CD8-positive, alpha-beta memory T cell (primary cell): ENCODE results near the gene NAA16. TPM values are rescaled to one million over a fixed set of nuclear protein-coding genes. Genes with fewer than 3 reads are reported as not detected.

ENCODE experiments used
- CTCF ChIA-PET: fragments of 350-600 bp; sonication (Branson Sonifier 250); formaldehyde crosslinking; loops from one replicate; lab custom pipeline; 2021; ENCODE audit warnings: antibody characterized with exemption; lab: Charles Lee
- POLR2A ChIA-PET: fragments of 350-600 bp; sonication (Branson Sonifier 250); formaldehyde crosslinking; loops from one replicate; lab custom pipeline; 2021; ENCODE audit warnings: antibody characterized with exemption; lab: Charles Lee
- DNase-seq, 5 donors: peaks; one replicate each; pipeline versions ENCODE4 v3.0.0 to v3.0.0-alpha.2; 2020 to 2022; ENCODE audit warnings: mixed read lengths in 1 of 5
- H3K27ac ChIP-seq: one replicate; pipeline ENCODE4 v1.7.0; 2013; ENCODE audit warnings: low read depth, mild to moderate bottlenecking, low read length, moderate library complexity
- H3K27me3 ChIP-seq: 2 replicates; pipeline ENCODE4 v1.7.0; 2013; ENCODE audit warnings: low read length, mild to moderate bottlenecking; ENCODE audit not compliant: insufficient read depth, poor library complexity, severe bottlenecking
- H3K36me3 ChIP-seq: 2 replicates; pipeline ENCODE4 v1.7.0; 2013; ENCODE audit warnings: mild to moderate bottlenecking, low read length, moderate library complexity; ENCODE audit not compliant: insufficient read depth
- H3K4me1 ChIP-seq: 2 replicates; pipeline ENCODE4 v1.7.0; 2013; ENCODE audit warnings: mild to moderate bottlenecking, low read length, moderate library complexity; ENCODE audit not compliant: insufficient read depth
- H3K4me3 ChIP-seq: 2 replicates; pipeline ENCODE4 v1.7.0; 2013; ENCODE audit warnings: mild to moderate bottlenecking, low read length
- H3K9me3 ChIP-seq: 2 replicates; pipeline ENCODE4 v1.7.0; 2013; ENCODE audit warnings: mild to moderate bottlenecking, low read length
- H3K27ac Mint-ChIP-seq, 8 donors: one replicate each; pipeline ENCODE4 v1.8.0; 2020 to 2021; ENCODE audit warnings: mixed read lengths in 8 of 8, mild to moderate bottlenecking in 6 of 8, inconsistent platforms in 3 of 8, moderate library complexity in 3 of 8
- H3K27me3 Mint-ChIP-seq, 2 donors: one replicate each; pipeline ENCODE4 v1.8.0; 2020 to 2021; ENCODE audit warnings: mixed read lengths in 2 of 2, mild to moderate bottlenecking in 1 of 2, moderate library complexity in 1 of 2
- H3K36me3 Mint-ChIP-seq, 3 donors: one replicate each; pipeline ENCODE4 v1.8.0; 2020 to 2021; ENCODE audit warnings: mixed read lengths in 3 of 3, inconsistent platforms in 1 of 3, mild to moderate bottlenecking in 1 of 3
- H3K4me1 Mint-ChIP-seq, 3 donors: one replicate each; pipeline ENCODE4 v1.8.0; 2020 to 2021; ENCODE audit warnings: mixed read lengths in 3 of 3, inconsistent platforms in 1 of 3, mild to moderate bottlenecking in 1 of 3
- H3K4me3 Mint-ChIP-seq, 7 donors: one replicate each; pipeline ENCODE4 v1.8.0; 2020 to 2021; ENCODE audit warnings: mixed read lengths in 7 of 7, mild to moderate bottlenecking in 6 of 7, moderate library complexity in 4 of 7, inconsistent platforms in 2 of 7
- H3K9me3 Mint-ChIP-seq, 5 donors: one replicate each; pipeline ENCODE4 v1.8.0; 2020 to 2022; ENCODE audit warnings: mixed read lengths in 5 of 5, mild to moderate bottlenecking in 3 of 5, moderate library complexity in 2 of 5, inconsistent platforms in 1 of 5
- polyA plus RNA-seq: library from polyadenylated mRNA; unstranded; fragments of 300-500 nt; fragmentation: Illumina TruSeq; gene quantifications from one replicate; pipeline ENCODE4 v1.2.3, GENCODE V29; 2021
- total RNA-seq, 2 experiments: library from RNA; stranded (reverse); gene quantifications; one replicate each; pipeline ENCODE4 v1.2.3, GENCODE V29; 2021

NAA16 gene
- total and polyA plus RNA-seq, 3 experiments from 2014 or later, result 17.0 to 24.0 (median 23.3) TPM

GRCh38 chr13:41307884-41308640 lies 3.0 kb upstream of the NAA16 start:
- peak overlapping the region in 2 of 8 donors; percentile 73 to 94 for H3K27ac Mint-ChIP-seq
- H3K36me3 Mint-ChIP-seq, result peaks cover 0 to 15% (median 0%) of the 10 kb centered on the region in 3 donors
- no peaks in the 10 kb centered on the region for H3K9me3 Mint-ChIP-seq
- Histone ChIP-seq H3K4me1 (peaks cover 11% of the 10 kb centered on the region), H3K36me3 (no peaks in the 10 kb centered on the region), H3K27ac (no peak overlapping the region), H3K27me3 (no peaks in the 10 kb centered on the region), H3K9me3 (no peaks in the 10 kb centered on the region), H3K4me3 (no peak overlapping the region)
- POLR2A ChIA-PET, result no interaction called here
- H3K4me1 Mint-ChIP-seq, result peaks cover 10 to 21% (median 20%) of the 10 kb centered on the region in 3 donors
- peak overlapping the region in 1 of 7 donors; percentile 79 for H3K4me3 Mint-ChIP-seq
- CTCF ChIA-PET, result no interaction called here
- no peak for DNase-seq
- peaks cover 5 to 6% of the 10 kb centered on the region in 2 donors for H3K27me3 Mint-ChIP-seq

- ChIA-PET CTCF (interaction anchor here (0.8 to 1.1 kb wide), 2 partner anchors 11 to 32 kb away, joined by 3 read pairs; no protein-coding TSS in a partner anchor), POLR2A (interaction anchor here (1.2 kb wide), 1 partner anchor 17 kb away, joined by 3 read pairs; no protein-coding TSS in a partner anchor)
- peaks cover 30% of the 10 kb centered on the region for H3K4me1 ChIP-seq
- no peaks in the 10 kb centered on the region for H3K36me3 ChIP-seq
- Mint-ChIP-seq H3K4me1 (peaks cover 35 to 53% (median 51%) of the 10 kb centered on the region in 3 donors), H3K27me3 (peaks cover 0 to 3% of the 10 kb centered on the region in 2 donors), H3K27ac (peak overlapping the region; percentile 91 to 98 (median 94)), H3K4me3 (peak overlapping the region; percentile 95 to 100 (median 97)), H3K9me3 (no peaks in the 10 kb centered on the region), H3K36me3 (peaks cover 0 to 15% (median 0%) of the 10 kb centered on the region in 3 donors)
- H3K27ac ChIP-seq, result peak overlapping the region; percentile 80
- H3K4me3 ChIP-seq, result peak overlapping the region; percentile 93
- H3K27me3 ChIP-seq, result no peaks in the 10 kb centered on the region
- H3K9me3 ChIP-seq, result no peaks in the 10 kb centered on the region
- DNase-seq, result peak; percentile 44 to 71 (median 60)
These were observed 524 bp downstream of the NAA16 start for GRCh38 chr13:41311406-41312175.

GRCh38 chr13:41312176-41312500 lies 1.1 kb downstream of the NAA16 start:
- H3K4me3 Mint-ChIP-seq, result peak overlapping the region; percentile 95 to 100 (median 97)

GRCh38 chr13:41313117-41313516 lies 2.0 kb downstream of the NAA16 start:
- no peak for DNase-seq
- Mint-ChIP-seq H3K27me3 (peaks cover 0 to 3% of the 10 kb centered on the region in 2 donors), H3K36me3 (peaks cover 0 to 28% (median 4%) of the 10 kb centered on the region in 3 donors), H3K4me1 (peaks cover 48 to 68% (median 66%) of the 10 kb centered on the region in 3 donors), H3K9me3 (no peaks in the 10 kb centered on the region), H3K27ac (peak overlapping the region in 4 of 8 donors; percentile 37 to 68 (median 45)), H3K4me3 (peak overlapping the region; percentile 95 to 100 (median 97))
- H3K9me3 ChIP-seq, result no peaks in the 10 kb centered on the region
- CTCF ChIA-PET, result no interaction called here
- POLR2A ChIA-PET, result no interaction called here
- peak overlapping the region; percentile 10 for H3K27ac ChIP-seq
- H3K4me3 ChIP-seq, result peak overlapping the region; percentile 40
- no peaks in the 10 kb centered on the region for H3K36me3 ChIP-seq
- H3K27me3 ChIP-seq, result no peaks in the 10 kb centered on the region
- peaks cover 27% of the 10 kb centered on the region for H3K4me1 ChIP-seq

More at GRCh38 chr13:41312176-41312500, 1.1 kb downstream of the NAA16 start:
- Mint-ChIP-seq H3K27ac (peak overlapping the region; percentile 91 to 98 (median 94)), H3K4me1 (peaks cover 41 to 58% (median 57%) of the 10 kb centered on the region in 3 donors), H3K36me3 (peaks cover 0 to 20% (median 3%) of the 10 kb centered on the region in 3 donors), H3K27me3 (peaks cover 0 to 3% of the 10 kb centered on the region in 2 donors), H3K9me3 (no peaks in the 10 kb centered on the region)
- Histone ChIP-seq H3K4me3 (peak overlapping the region; percentile 93), H3K4me1 (peaks cover 27% of the 10 kb centered on the region), H3K36me3 (no peaks in the 10 kb centered on the region), H3K27me3 (no peaks in the 10 kb centered on the region), H3K27ac (peak overlapping the region; percentile 80), H3K9me3 (no peaks in the 10 kb centered on the region)
- POLR2A ChIA-PET, result interaction anchor here (1.2 kb wide), 1 partner anchor 17 kb away, joined by 3 read pairs; no protein-coding TSS in a partner anchor
- CTCF ChIA-PET, result interaction anchor here (1.1 kb wide), 1 partner anchor 32 kb away, joined by 3 read pairs; no protein-coding TSS in a partner anchor
- peak in 1 of 5 donors; percentile 50 for DNase-seq

GRCh38 chr13:41313659-41314197 lies 2.7 kb downstream of the NAA16 start:
- Histone ChIP-seq H3K4me1 (peaks cover 28% of the 10 kb centered on the region), H3K36me3 (no peaks in the 10 kb centered on the region), H3K27me3 (no peaks in the 10 kb centered on the region), H3K4me3 (no peak overlapping the region), H3K9me3 (no peaks in the 10 kb centered on the region), H3K27ac (no peak overlapping the region)
- H3K27ac Mint-ChIP-seq, result peak overlapping the region; percentile 34 to 94 (median 58)
- POLR2A ChIA-PET, result no interaction called here
- H3K36me3 Mint-ChIP-seq, result peaks cover 0 to 31% (median 4%) of the 10 kb centered on the region in 3 donors
- DNase-seq, result no peak
- H3K4me1 Mint-ChIP-seq, result peaks cover 52 to 72% (median 72%) of the 10 kb centered on the region in 3 donors
- H3K4me3 Mint-ChIP-seq, result peak overlapping the region; percentile 54 to 100 (median 96)
- CTCF ChIA-PET, result no interaction called here
- no peaks in the 10 kb centered on the region for H3K9me3 Mint-ChIP-seq
- H3K27me3 Mint-ChIP-seq, result peaks cover 0 to 3% of the 10 kb centered on the region in 2 donors

GRCh38 chr13:41315443-41316047 lies 4.5 kb downstream of the NAA16 start:
- no peaks in the 10 kb centered on the region for H3K36me3 ChIP-seq
- H3K27me3 ChIP-seq, result no peaks in the 10 kb centered on the region
- H3K4me3 ChIP-seq, result peak overlapping the region; percentile 3
- H3K9me3 Mint-ChIP-seq, result no peaks in the 10 kb centered on the region
- DNase-seq, result no peak
- H3K27ac Mint-ChIP-seq, result peak overlapping the region in 7 of 8 donors; percentile 28 to 94 (median 56)
- no peak overlapping the region for H3K27ac ChIP-seq
- POLR2A ChIA-PET, result no interaction called here
- H3K4me1 Mint-ChIP-seq, result peaks cover 60 to 80% (median 75%) of the 10 kb centered on the region in 3 donors
- H3K4me3 Mint-ChIP-seq, result peak overlapping the region; percentile 4 to 54 (median 46)
- peaks cover 25% of the 10 kb centered on the region for H3K4me1 ChIP-seq
- peaks cover 0 to 40% (median 9%) of the 10 kb centered on the region in 3 donors for H3K36me3 Mint-ChIP-seq
- peaks cover 0 to 1% of the 10 kb centered on the region in 2 donors for H3K27me3 Mint-ChIP-seq
- H3K9me3 ChIP-seq, result no peaks in the 10 kb centered on the region
- CTCF ChIA-PET, result no interaction called here

GRCh38 chr13:41317243-41317642 lies 6.2 kb downstream of the NAA16 start:
- no peak overlapping the region for H3K4me3 ChIP-seq
- H3K9me3 ChIP-seq, result no peaks in the 10 kb centered on the region
- Mint-ChIP-seq H3K4me3 (peak overlapping the region in 1 of 7 donors; percentile 55), H3K9me3 (no peaks in the 10 kb centered on the region), H3K4me1 (peaks cover 62 to 79% (median 77%) of the 10 kb centered on the region in 3 donors), H3K27ac (peak overlapping the region in 5 of 8 donors; percentile 2 to 73 (median 32)), H3K36me3 (peaks cover 0 to 38% (median 13%) of the 10 kb centered on the region in 3 donors), H3K27me3 (no peaks in the 10 kb centered on the region)
- H3K36me3 ChIP-seq, result no peaks in the 10 kb centered on the region
- H3K27ac ChIP-seq, result no peak overlapping the region
- DNase-seq, result no peak
- CTCF ChIA-PET, result no interaction called here
- POLR2A ChIA-PET, result no interaction called here
- H3K27me3 ChIP-seq, result no peaks in the 10 kb centered on the region
- H3K4me1 ChIP-seq, result peaks cover 25% of the 10 kb centered on the region
